GM12892 (cell line): ENCODE data around the gene UBE2B.

Source experiments
- DNase-seq: peaks from one replicate; pipeline ENCODE4 v3.0.0; 2011; ENCODE audit not compliant: insufficient read length
- FAIRE-seq: peaks from 2 replicates; lab custom pipeline; 2011; peaks lifted over from hg19 to GRCh38; lab: Jason Lieb, UNC
- POLR2A ChIP-seq: IDR thresholded peaks from 2 replicates; pipeline ENCODE4 v1.6.1; 2011; ENCODE audit warnings: low read depth, low read length, control low read depth
- POLR2AphosphoS5 ChIP-seq: IDR thresholded peaks from 2 replicates; pipeline ENCODE4 v1.6.1; 2011; ENCODE audit warnings: low read depth, low read length, control low read depth
- TAF1 ChIP-seq: IDR thresholded peaks from 2 replicates; pipeline ENCODE4 v1.6.1; 2011; ENCODE audit warnings: low read depth, mild to moderate bottlenecking, control low read depth, low read length, borderline replicate concordance

UBE2B gene

DNA sequence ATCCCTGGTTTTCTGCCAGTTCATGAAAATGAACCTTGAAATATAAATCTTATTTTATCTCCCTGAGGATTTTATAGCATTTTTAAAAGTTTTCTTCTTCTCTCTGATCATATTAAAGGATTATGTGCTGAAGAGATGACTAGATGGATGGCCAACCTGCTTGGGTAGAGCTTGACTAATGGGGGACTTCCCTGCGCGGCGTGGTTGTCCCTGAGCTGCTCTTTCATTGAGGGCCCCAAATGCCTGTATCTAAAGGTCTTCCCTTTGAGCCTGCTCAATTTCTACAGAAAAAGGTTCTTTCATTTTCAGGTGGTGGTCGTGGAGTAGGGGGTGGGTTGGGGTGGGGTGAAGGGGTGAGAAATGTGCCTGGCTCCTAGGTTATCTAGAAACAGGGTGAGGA is 60.8 kb downstream of the UBE2B start:
- no peak for FAIRE-seq
- TF ChIP-seq POLR2A: no peak
- TF ChIP-seq POLR2AphosphoS5: no peak
- no peak for TF ChIP-seq TAF1
- DNase-seq: no peak

DNA sequence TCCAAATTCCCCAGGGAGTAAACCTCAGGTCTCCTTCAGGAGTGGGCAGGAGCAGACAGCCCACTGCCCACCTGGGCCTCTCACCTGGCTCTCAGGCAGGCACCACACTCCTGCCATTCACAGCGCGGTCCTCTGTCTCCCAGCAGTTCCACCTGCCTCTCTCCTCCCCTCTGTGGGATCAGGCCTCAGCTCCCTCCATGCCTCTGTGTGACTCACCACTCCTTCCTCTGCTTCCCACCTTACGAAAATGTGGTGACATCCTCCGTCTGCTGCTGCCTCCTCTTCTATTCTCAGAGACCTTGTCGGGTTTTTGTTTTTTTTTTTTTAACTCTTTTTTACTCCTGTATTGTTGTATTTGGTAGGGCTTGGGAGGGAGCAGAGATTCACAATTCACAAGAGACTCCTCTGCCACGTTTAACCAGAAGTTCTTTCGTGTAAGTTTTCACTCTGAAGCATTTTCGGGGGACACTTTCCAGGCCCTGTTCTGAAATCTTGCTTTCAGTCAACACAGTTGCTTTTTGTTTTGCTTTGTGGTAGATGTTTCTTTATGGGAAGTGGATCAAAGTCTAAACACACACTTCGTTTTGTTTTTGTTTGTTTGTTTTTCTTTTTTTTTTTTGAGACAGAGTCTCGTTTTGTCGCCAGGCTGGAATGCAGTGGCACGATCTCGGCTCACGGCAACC is 61.4 kb downstream of the UBE2B start:
- FAIRE-seq (no peak), DNase-seq (no peak)
- TF ChIP-seq POLR2AphosphoS5 (no peak), TAF1 (no peak), POLR2A (no peak)

DNA sequence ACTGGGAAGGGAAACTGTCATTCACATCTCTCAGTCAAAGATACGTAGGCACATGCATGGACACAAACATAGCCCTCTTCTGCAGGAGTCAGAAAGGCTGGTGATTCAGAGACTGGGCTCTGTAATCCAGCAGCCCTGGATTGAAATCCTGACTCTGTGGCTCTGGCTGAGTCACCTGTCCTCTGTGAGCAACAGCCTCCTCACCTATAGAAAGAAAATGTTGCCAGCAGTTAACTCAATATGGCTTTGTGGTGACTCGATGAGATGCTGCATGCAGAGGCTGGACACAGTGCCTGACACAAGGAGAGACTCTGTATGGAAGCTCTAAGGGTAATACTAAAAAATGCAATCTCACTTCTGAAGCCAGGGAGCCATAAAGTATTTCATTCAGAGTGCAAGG is 64.2 kb downstream of the UBE2B start:
- DNase-seq: no peak
- TF ChIP-seq POLR2A: no peak
- TF ChIP-seq POLR2AphosphoS5: no peak
- no peak for TF ChIP-seq TAF1

DNA sequence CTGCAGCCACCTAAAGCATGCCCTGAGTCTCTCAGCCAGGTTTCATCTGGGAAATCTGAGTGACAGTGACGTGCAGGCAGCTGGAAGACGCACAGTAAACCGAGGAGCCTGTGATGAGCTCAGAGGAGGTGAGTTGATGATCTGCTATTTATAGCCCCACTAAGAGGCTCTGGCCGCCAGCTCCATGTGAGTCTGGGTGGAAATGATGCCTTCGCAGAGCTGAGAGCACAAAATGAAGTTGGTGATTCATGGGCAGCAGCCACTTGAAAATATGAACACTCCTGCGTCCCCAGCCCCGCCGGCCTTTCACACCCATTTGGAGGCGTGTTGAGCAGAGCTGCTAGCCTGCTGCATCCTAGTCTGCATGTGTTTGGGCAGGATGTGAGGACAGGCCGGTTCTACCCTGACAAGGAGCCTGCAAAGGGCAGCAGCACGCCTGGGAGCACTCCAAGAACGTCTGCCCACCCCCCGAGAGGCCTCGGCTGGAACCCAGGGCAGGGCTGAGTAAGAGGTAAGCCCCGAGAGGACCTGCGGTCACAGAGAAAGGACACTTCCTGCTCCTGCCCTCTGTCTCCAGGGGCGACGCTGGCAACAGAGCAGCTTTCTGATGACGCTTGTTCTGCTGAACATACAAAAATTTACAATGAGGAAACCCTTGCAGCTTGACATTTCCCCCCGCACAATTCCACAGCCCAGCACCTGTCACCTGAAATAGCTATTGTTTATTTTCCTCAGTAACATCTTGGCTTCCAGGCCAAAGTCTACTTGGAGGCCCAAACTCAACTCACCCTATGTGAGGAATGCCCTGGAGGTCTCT is 65.4 kb downstream of the UBE2B start:
- TF ChIP-seq POLR2AphosphoS5 (no peak), POLR2A (no peak), TAF1 (no peak)
- peak; percentile 36 for DNase-seq
- peak; percentile 80 for FAIRE-seq

More for the DNA sequence above, 64.2 kb downstream of the UBE2B start:
- no peak for FAIRE-seq

DNA sequence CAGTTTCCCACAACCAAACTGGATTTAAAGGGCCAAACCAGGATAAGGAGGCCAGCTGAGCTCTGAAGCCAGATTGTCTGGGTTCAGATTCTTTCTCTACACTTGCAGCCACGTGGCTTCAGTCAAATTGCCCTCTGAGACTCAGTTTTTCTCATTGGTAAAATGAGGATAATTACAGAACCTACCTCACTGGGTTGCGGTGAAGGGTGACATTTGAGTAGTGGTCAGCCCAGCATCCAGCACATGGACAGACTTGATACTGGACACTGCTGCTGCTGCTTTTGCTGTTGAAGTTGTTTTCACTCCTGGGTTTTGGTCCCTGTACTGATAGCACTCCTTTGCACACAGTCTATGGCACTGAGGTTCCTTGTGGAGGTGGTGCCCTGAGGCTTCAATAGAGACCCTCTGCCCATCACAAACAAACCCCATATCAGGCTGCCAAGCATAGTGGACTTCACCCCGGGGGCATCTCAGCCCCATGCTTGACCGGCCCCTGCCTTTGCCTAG is 66.0 kb downstream of the UBE2B start:
- DNase-seq: no peak
- no peak for FAIRE-seq
- peak; percentile 84 for TF ChIP-seq POLR2A
- no peak for TF ChIP-seq TAF1
- peak; percentile 90 for TF ChIP-seq POLR2AphosphoS5

DNA sequence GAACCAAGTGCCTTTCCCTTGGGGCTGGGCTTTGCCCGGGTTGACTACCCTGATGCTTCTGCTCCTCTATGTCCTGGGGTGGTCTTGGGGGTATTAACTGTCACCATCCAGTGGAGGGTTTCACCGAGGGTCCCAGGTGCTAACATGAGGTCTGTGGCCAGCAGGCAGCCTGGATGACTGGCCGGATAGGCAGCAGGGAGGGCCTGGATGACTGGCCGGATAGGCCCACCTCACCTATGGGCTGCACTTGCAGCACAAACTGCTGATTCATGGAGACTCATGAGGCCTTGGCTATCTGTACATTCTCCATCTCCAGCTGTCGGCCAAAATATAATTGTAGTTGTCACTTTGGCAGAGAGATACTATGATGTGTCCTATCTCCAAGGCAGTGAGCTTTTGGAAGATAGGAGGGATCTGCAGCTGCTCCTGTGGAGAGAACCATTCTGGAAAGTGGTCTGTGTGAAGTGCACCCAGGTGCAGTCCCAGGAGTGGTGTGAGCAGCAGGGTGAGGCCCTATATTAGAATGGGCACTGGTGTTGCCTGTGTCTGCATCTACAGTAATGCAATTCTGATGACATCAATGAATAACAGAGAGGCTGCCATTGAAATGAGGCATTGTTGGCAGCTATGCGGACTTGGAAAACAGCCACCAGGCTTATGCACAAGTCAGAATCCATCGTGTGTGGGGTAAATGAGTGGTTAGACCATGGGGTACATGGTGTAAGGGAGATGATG is 66.6 kb downstream of the UBE2B start:
- DNase-seq (no peak), FAIRE-seq (no peak)
- no peak for TF ChIP-seq POLR2A
- no peak for TF ChIP-seq POLR2AphosphoS5
- TF ChIP-seq TAF1: no peak

DNA sequence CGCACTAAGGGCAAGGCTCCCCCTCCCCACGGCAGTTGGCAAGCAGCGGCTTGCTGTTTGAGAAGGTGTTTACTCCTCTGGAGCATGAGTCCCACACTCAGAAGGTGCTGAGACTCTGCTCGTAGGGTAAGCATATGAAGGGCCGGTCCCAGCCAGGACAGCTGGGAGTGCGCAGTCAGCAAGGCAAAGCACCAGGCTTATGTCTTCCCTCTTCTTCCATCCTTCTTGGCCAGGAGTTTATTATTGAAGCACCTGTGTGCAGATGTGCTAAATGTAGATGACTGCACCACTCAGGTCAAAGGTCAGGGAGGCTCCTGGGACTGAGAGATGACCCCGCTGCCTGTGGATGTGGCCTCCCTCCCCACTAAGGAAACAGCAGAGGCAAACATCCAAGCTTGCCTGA is 67.4 kb downstream of the UBE2B start:
- FAIRE-seq: no peak
- DNase-seq: no peak
- TF ChIP-seq TAF1 (no peak), POLR2AphosphoS5 (no peak), POLR2A (no peak)

DNA sequence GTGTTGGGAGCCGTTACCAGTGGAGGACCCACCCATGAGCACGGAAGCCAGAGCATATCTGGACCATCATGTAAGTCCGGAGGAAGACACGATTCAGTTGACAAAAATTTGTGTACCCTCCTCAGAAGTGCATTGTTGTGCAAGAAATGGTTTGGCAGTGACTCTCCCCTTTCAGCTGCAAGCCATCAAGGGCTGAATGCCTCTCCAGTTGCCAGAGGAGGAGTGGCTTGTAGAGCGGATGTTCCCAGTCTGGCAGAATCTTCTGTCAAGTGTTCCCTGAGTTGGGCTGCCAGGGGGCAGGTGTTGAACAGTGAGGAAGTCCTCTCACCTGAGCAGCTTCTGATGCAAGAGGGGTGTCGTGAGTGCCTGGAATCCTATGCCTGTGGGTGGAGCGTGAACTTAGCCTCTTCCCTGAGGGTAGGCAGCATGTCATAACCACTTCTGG is 67.9 kb downstream of the UBE2B start:
- DNase-seq (no peak), FAIRE-seq (no peak)
- TF ChIP-seq TAF1: no peak
- no peak for TF ChIP-seq POLR2A

DNA sequence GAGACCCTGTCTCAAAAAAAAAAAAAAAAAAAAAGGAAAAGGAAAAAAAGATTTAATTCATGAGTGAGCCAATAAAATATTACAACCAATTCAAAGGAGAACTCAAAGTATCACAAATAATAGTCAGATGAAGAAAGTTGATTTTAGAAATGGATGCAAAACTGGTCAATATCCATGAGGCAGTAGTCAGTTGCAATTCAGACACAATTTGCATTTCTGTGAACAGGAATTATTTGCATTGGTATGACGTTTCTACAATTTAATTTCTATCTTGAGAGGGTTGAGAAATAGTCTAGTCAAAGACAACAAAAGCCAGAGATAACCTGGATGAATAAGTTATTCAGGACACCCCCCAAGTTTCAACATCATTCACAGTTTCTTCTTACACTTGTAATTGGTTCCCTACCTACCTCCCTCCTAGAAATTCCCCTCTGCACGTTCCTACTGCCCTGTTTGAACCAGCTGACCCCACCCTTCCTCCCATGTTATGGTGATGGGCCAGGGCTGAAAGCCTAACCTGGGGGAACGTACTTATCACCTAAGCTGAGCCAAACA is 68.9 kb downstream of the UBE2B start:
- TF ChIP-seq TAF1 (no peak), POLR2AphosphoS5 (no peak), POLR2A (no peak)
- FAIRE-seq: no peak
- DNase-seq: no peak
